BLaER1 treated with 17β-estradiol and CSF1 and Interleukin-3, amounts not matched to agents 10 nM and 100 nM (cell line): ENCODE results near the gene PPP1R18.

Experiments used
- H3K27ac ChIP-seq, 11 experiments: shearing (Covaris generic); formaldehyde crosslinking; 2 replicates each; pipeline ENCODE4 v1.8.1; 2022
- H3K27me3 ChIP-seq, 11 experiments: shearing (Covaris generic); formaldehyde crosslinking; 2 replicates each; pipeline ENCODE4 v1.8.1; 2022
- H3K36me3 ChIP-seq, 11 experiments: shearing (Covaris generic); formaldehyde crosslinking; 2 replicates each; pipeline ENCODE4 v1.8.1; 2022
- H3K4me1 ChIP-seq, 10 experiments: shearing (Covaris generic); formaldehyde crosslinking; 2 replicates each; pipeline ENCODE4 v1.8.1; 2022
- H3K4me2 ChIP-seq, 11 experiments: shearing (Covaris generic); formaldehyde crosslinking; 2 replicates each; pipeline ENCODE4 v1.8.1; 2022
- H3K4me3 ChIP-seq, 10 experiments: shearing (Covaris generic); formaldehyde crosslinking; 2 replicates each; pipeline ENCODE4 v1.8.1; 2022
- H3K9ac ChIP-seq, 11 experiments: shearing (Covaris generic); formaldehyde crosslinking; 2 replicates each; pipeline ENCODE4 v1.8.1; 2022
- H3K9me3 ChIP-seq, 11 experiments: shearing (Covaris generic); formaldehyde crosslinking; replicated peaks in 1 of 11; 2 replicates each; pipeline ENCODE4 v1.8.1; 2022
- H4K20me1 ChIP-seq, 11 experiments: shearing (Covaris generic); formaldehyde crosslinking; 2 replicates each; pipeline ENCODE4 v1.8.1; 2022
- Cebpa-rat ChIP-seq, 11 experiments: shearing (Covaris generic); IDR thresholded peaks; 2 replicates each; pipeline ENCODE4 v1.8.1; 2022

PPP1R18 gene

GRCh38 chr6:30700340-30700739 is 13.9 kb upstream of the PPP1R18 start:
- H3K27me3 ChIP-seq = no peaks in the 10 kb centered on the region
- H3K4me2 ChIP-seq = peak overlapping the region in 3 of 11 experiments; percentile 2 to 41 (median 34); a peak in 5 of 22 replicates
- no peaks in the 10 kb centered on the region for H3K9me3 ChIP-seq
- H3K4me3 ChIP-seq = no peak overlapping the region
- no peaks in the 10 kb centered on the region; a peak in 1 of 22 replicates for H4K20me1 ChIP-seq
- H3K36me3 ChIP-seq = peaks cover 30 to 85% (median 72%) of the 10 kb centered on the region in 11 experiments
- peaks cover 0 to 30% (median 9%) of the 10 kb centered on the region in 10 experiments; a peak in 11 of 20 replicates for H3K4me1 ChIP-seq
- TF ChIP-seq Cebpa-rat (IDR thresholded peaks at IDR 0.05) = no peak
- no peak overlapping the region for H3K27ac ChIP-seq
- no peak overlapping the region for H3K9ac ChIP-seq

- Histone ChIP-seq H4K20me1 (no peaks in the 10 kb centered on the region), H3K9me3 (no peaks in the 10 kb centered on the region), H3K27me3 (no peaks in the 10 kb centered on the region), H3K4me3 (no peak overlapping the region), H3K4me1 (peaks cover 9 to 27% (median 15%) of the 10 kb centered on the region in 10 experiments), H3K4me2 (no peak overlapping the region), H3K9ac (no peak overlapping the region), H3K36me3 (peaks cover 0 to 46% (median 32%) of the 10 kb centered on the region in 11 experiments; a peak in 19 of 22 replicates), H3K27ac (no peak overlapping the region)
- TF ChIP-seq Cebpa-rat (IDR thresholded peaks at IDR 0.05) = no peak
Observed at GRCh38 chr6:30696432-30696831, 10.0 kb upstream of the PPP1R18 start.

DNA sequence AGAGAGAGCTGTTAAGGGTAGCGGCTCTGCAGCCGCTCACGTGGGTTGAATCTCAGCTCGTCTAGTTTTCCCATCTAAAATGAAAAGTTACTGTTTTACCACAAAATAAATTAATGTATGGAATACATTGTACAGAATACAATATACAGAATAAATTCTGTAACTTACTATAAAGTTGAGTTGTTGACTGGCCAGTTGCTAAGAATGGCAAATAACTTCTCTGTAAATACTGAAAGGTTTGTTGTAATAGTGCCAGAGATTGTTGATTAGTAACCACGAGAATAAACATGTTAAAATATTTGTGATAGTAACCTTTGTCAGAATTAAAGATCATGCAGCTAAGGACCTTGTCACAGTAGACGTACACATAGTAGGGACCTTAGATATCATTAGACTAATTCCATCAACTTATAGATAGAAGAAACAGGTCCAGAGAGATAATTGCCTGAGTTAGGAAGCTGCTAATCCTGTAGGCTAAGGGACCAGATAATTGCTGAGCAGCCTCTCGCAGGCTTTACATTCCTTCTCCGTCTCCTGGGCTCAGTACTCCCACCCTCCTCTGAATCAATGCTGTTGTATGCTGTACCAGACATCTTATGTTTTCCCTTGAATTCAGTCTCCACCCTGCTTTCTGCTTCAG is 4.9 kb upstream of the PPP1R18 start:
- Histone ChIP-seq H4K20me1 (peaks cover 0 to under 1% (median 0%) of the 10 kb centered on the region in 11 experiments; a peak in 3 of 22 replicates), H3K4me3 (peak overlapping the region; percentile 83 to 100 (median 96)), H3K36me3 (peaks cover 0 to 1% (median 0%) of the 10 kb centered on the region in 11 experiments; a peak in 2 of 22 replicates), H3K9ac (peak overlapping the region; percentile 2 to 100 (median 99); a peak in 21 of 22 replicates), H3K27ac (peak overlapping the region in 9 of 11 experiments; percentile 95 to 100 (median 99); a peak in 18 of 22 replicates), H3K27me3 (no peaks in the 10 kb centered on the region), H3K4me1 (peaks cover 35 to 50% (median 39%) of the 10 kb centered on the region in 10 experiments), H3K4me2 (peak overlapping the region; percentile 77 to 100 (median 99)), H3K9me3 (no peaks in the 10 kb centered on the region)
- no peak for TF ChIP-seq Cebpa-rat (IDR thresholded peaks at IDR 0.05)

DNA sequence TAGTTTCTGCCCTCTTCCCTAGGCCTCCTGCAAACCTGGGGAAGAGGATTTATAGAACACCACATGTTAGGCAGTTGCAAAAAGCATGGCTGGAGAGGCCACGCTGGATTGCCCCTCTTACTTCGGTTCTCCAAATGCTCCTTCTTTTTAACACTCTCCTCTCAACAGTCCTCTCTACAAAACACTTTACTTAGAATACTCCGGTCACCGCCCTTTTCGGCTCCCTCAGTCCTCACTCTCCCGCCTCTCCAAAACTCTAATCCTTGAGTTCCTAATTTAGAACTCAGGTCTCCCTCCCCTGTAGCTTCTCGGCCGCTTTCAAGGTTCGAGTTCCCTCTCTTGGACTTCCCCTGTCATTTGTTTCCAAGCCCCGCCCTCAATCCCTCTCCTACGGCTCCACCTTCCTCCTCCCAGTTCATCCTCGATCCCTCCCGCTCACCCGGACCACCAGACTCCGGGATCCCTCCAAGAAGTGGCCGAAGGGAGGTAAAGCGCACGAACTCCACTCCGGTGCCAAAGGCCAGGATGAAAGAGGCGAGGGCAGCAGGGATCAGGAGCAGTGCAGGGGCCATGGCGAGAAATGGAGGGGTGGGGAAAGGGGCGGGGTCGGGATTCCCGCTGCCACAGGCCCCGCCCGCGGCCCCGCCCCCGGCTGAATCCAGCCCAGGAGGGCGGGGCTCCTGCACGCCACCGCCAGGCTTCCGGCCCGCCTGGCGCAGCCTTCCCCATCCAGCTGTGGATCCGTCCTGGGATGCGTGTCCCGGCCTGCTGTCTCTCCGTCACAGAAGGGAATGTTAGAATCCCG is 4.2 kb upstream of the PPP1R18 start, which contains the start of gene NRM:
Gene NRM (minus strand): TSS at position 582 of the 805 bp plus-strand sequence. CDS start 10 bp downstream, at position 572.
- no peak for TF ChIP-seq Cebpa-rat (IDR thresholded peaks at IDR 0.05)
- Histone ChIP-seq H3K4me2 (peak within 1 kb of the TSS; percentile 97 to 100 (median 99)), H4K20me1 (peaks cover 2 to 8% (median 3%) of the 10 kb centered on the region in 11 experiments; a peak in 12 of 22 replicates), H3K27ac (peak within 1 kb of the TSS; percentile 91 to 100 (median 99); a peak in 21 of 22 replicates), H3K4me1 (peaks cover 35 to 48% (median 39%) of the 10 kb centered on the region in 10 experiments), H3K9ac (peak within 1 kb of the TSS; percentile 91 to 100 (median 99)), H3K4me3 (peak within 1 kb of the TSS; percentile 83 to 100 (median 96)), H3K9me3 (no peaks in the 10 kb centered on the region), H3K36me3 (peaks cover 0 to 3% (median 1%) of the 10 kb centered on the region in 11 experiments; a peak in 14 of 22 replicates), H3K27me3 (no peaks in the 10 kb centered on the region)

GRCh38 chr6:30689985-30690384 is 3.5 kb upstream of the PPP1R18 start:
- H3K36me3 ChIP-seq = peaks cover 0 to 9% (median 7%) of the 10 kb centered on the region in 11 experiments; a peak in 15 of 22 replicates
- H3K27me3 ChIP-seq = no peaks in the 10 kb centered on the region
- H4K20me1 ChIP-seq = peaks cover 7 to 14% (median 9%) of the 10 kb centered on the region in 11 experiments; a peak in 14 of 22 replicates
- peak overlapping the region; percentile 97 to 100 (median 99) for H3K4me2 ChIP-seq
- H3K27ac ChIP-seq = peak overlapping the region; percentile 91 to 100 (median 99); a peak in 21 of 22 replicates
- no peaks in the 10 kb centered on the region for H3K9me3 ChIP-seq
- H3K9ac ChIP-seq = peak overlapping the region; percentile 91 to 100 (median 99)
- TF ChIP-seq Cebpa-rat (IDR thresholded peaks at IDR 0.05) = no peak
- peaks cover 33 to 44% (median 38%) of the 10 kb centered on the region in 10 experiments for H3K4me1 ChIP-seq
- peak overlapping the region; percentile 83 to 100 (median 96) for H3K4me3 ChIP-seq

DNA sequence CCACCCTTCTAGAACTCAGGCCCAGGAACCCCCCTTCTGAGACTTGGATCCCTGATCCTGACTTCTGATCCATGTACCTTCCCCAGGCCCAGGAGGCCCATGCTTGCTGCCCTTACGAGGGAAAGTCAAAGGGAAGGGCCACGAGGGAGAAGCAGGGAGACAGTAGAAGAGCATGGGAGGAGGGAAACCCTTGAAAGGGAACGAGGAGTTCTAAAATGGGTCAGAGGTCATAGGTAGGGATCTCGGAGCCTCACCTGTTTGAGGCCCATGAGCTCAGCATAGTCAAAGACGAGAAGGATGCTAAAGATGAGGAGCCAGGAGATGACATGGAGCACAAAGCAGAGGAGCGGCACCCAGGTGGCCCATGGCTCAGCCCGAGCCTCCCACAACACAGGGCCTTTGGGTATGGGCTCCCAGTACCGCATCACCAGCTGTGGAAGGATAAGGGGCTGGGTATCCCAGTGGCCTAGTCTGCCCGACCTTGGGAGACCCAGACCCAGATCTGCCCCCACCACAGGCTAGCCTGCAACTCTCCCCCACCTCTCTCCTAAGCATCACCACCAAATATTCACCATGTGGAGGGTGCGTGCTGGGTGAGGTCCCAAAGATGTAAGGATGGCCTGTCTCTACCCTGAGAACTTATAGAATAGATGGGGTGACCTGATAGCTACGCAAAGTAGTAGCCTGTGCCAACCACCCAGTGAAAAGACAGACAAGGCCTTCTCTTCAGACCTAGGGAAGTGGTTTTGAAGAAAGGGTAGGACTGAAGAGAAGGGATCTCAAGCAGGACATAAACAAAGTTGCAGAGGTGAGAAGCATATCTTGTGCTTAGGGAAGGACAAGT is 2.8 kb upstream of the PPP1R18 start:
- Histone ChIP-seq H3K9ac (peak overlapping the region; percentile 91 to 100 (median 99)), H3K27ac (peak overlapping the region; percentile 91 to 100 (median 99)), H3K27me3 (no peaks in the 10 kb centered on the region), H3K4me2 (peak overlapping the region; percentile 97 to 100 (median 99)), H3K4me1 (peaks cover 33 to 44% (median 38%) of the 10 kb centered on the region in 10 experiments), H3K9me3 (no peaks in the 10 kb centered on the region), H4K20me1 (peaks cover 7 to 20% (median 13%) of the 10 kb centered on the region in 11 experiments; a peak in 16 of 22 replicates), H3K36me3 (peaks cover 0 to 14% (median 13%) of the 10 kb centered on the region in 11 experiments; a peak in 19 of 22 replicates), H3K4me3 (peak overlapping the region; percentile 83 to 100 (median 96))
- no peak for TF ChIP-seq Cebpa-rat (IDR thresholded peaks at IDR 0.05)

GRCh38 chr6:30688569-30688968 is 2.1 kb upstream of the PPP1R18 start:
- Histone ChIP-seq H3K36me3 (peaks cover under 1 to 20% (median 18%) of the 10 kb centered on the region in 11 experiments; a peak in 20 of 22 replicates), H4K20me1 (peaks cover 7 to 26% (median 20%) of the 10 kb centered on the region in 11 experiments; a peak in 16 of 22 replicates), H3K4me1 (peaks cover 33 to 44% (median 38%) of the 10 kb centered on the region in 10 experiments), H3K4me2 (peak overlapping the region; percentile 97 to 100 (median 99)), H3K27ac (peak overlapping the region; percentile 91 to 100 (median 99)), H3K9ac (peak overlapping the region; percentile 91 to 100 (median 99)), H3K4me3 (peak overlapping the region; percentile 83 to 100 (median 96)), H3K27me3 (no peaks in the 10 kb centered on the region), H3K9me3 (no peaks in the 10 kb centered on the region)
- TF ChIP-seq Cebpa-rat (IDR thresholded peaks at IDR 0.05) = no peak
